ENCODE data around the gene PRPSAP2. TPM values are rescaled to one million over a fixed set of nuclear protein-coding genes. Genes with fewer than 3 reads are reported as not detected.

PRPSAP2 gene
- total and polyA plus RNA-seq, 2 of the 4 experiments (the other 2 are of a cell fraction), result 22.9 to 28.1 TPM

- H3K14ac ChIP-seq (replicated peaks; ENCODE audit: low read depth, low read length), result no peak overlapping the region
- in situ Hi-C loops (cut with MboI; ENCODE audit: low sequenced_read_pairs) (no loop called here), dilution Hi-C loops (cut with HindIII; ENCODE audit: low sequenced_read_pairs, unreplicated experiment) (no loop called here), intact Hi-C loops (cut with micrococcal nuclease) (no loop called here)
- H3K56ac ChIP-seq (ENCODE audit: extremely low read depth, insufficient read depth, low read length), result no peak overlapping the region
- peaks cover 3% of the 10 kb centered on the region; the same call in 1 of the 2 replicates for H3K9me1 ChIP-seq (ENCODE audit: insufficient read depth, low read length)
- H2AFZ ChIP-seq (replicated peaks; ENCODE audit: low read length, poor library complexity), result no peak overlapping the region
- H4K8ac ChIP-seq (ENCODE audit: low read depth in 2 of 2, low read length in 2 of 2), result no peak overlapping the region
- peaks cover 4 to 18% of the 10 kb centered on the region in 2 experiments for H3K79me1 ChIP-seq (ENCODE audit: low read depth in 1 of 2, low read length in 2 of 2)
- H3K27me3 ChIP-seq (ENCODE audit: control insufficient read depth, insufficient read depth, low read length), result no peaks in the 10 kb centered on the region
- no peaks in the 10 kb centered on the region for H3K9me3 ChIP-seq (ENCODE audit: control insufficient read depth, insufficient read depth, low read length)
- no peak for TF ChIP-seq POLR2A (IDR thresholded peaks at IDR 0.05; ENCODE audit: low read depth, low read length)
- no peak for TF ChIP-seq USF2 (IDR thresholded peaks at IDR 0.05; ENCODE audit: low read depth, low read length)
- no peak for TF ChIP-seq SMC3 (IDR thresholded peaks at IDR 0.05; ENCODE audit: low read depth, low read length)
- TF ChIP-seq MXI1 (IDR thresholded peaks at IDR 0.05; ENCODE audit: borderline replicate concordance, low read depth, low read length), result no peak
- TF ChIP-seq CEBPB (IDR thresholded peaks at IDR 0.05; ENCODE audit: low read depth, low read length), result no peak
- TF ChIP-seq RAD21 (IDR thresholded peaks at IDR 0.05; ENCODE audit: low read length), result no peak
- TF ChIP-seq BHLHE40 (IDR thresholded peaks at IDR 0.05; ENCODE audit: low read depth, low read length), result no peak
- no peak for TF ChIP-seq CTCF (conservative IDR thresholded peaks at IDR 0.05; ENCODE audit: low read depth, low read length)
- TF ChIP-seq FOS (IDR thresholded peaks at IDR 0.05; ENCODE audit: low read depth, low read length), result no peak
- no peak for TF ChIP-seq MAFK (IDR thresholded peaks at IDR 0.05; ENCODE audit: low read depth, low read length)
- TF ChIP-seq RFX5 (IDR thresholded peaks at IDR 0.05; ENCODE audit: low read depth, low read length), result no peak
- H3K4ac ChIP-seq (ENCODE audit: low read depth, low read length), result no peak overlapping the region
- no TSS peak for BruUV-seq (replicated peaks)
- DNase-seq (no peak), ATAC-seq (ENCODE audit: low read depth) (no peak)
- no peak overlapping the region for H3K27ac ChIP-seq (ENCODE audit: insufficient read depth, low read length)
- H2BK5ac ChIP-seq (ENCODE audit: low read depth, low read length, poor library complexity, severe bottlenecking), result no peak overlapping the region
- H4K5ac ChIP-seq (ENCODE audit: low read depth, low read length), result no peak overlapping the region
- no peaks in the 10 kb centered on the region for H3K4me1 ChIP-seq (ENCODE audit: control insufficient read depth, insufficient read depth, low read length)
- H3K23ac ChIP-seq (ENCODE audit: low read depth, low read length), result no peak overlapping the region
- H2BK15ac ChIP-seq (ENCODE audit: low read depth, low read length), result no peak overlapping the region
- WGBS, 2 experiments (ENCODE audit: extremely low coverage in 2 of 2, insufficient read length in 1 of 2), result 100% methylated on average over 1 of the region's 1 CpG; no CpG with 5 or more reads in 1 of the 2 experiments
- no peak overlapping the region for H3K18ac ChIP-seq (ENCODE audit: low read depth, low read length)
- H2BK120ac ChIP-seq (ENCODE audit: low read depth, low read length), result no peak overlapping the region
- POLR2A ChIA-PET (ENCODE audit: unreplicated experiment), result no interaction called here
- no peak overlapping the region for H2AK5ac ChIP-seq (ENCODE audit: low read depth, low read length)
- H3K36me3 ChIP-seq (ENCODE audit: control insufficient read depth, insufficient read depth, low read length), result peaks cover 26% of the 10 kb centered on the region
- peaks cover 6% of the 10 kb centered on the region; the same call in 1 of the 2 replicates for H4K20me1 ChIP-seq (ENCODE audit: insufficient read depth, low read length)
- no peak overlapping the region for H3K4me3 ChIP-seq (ENCODE audit: insufficient read depth, low read depth, low read length)
- CTCF ChIA-PET, result no interaction called here
- no peak overlapping the region for H3K9ac ChIP-seq (ENCODE audit: low read depth, low read length)
- no peak overlapping the region for H2BK20ac ChIP-seq (ENCODE audit: low read depth, low read length)
- H4K91ac ChIP-seq (ENCODE audit: insufficient read depth, low read depth, low read length), result no peak overlapping the region
- no peak overlapping the region for H2AK9ac ChIP-seq (replicated peaks; ENCODE audit: low read depth, low read length, poor library complexity)
- H3K4me2 ChIP-seq (ENCODE audit: low read depth, low read length), result no peak overlapping the region
Measured at GRCh38 chr17:18896146-18896545, 38.2 kb downstream of the PRPSAP2 start.
